Stimulated activated CD4-positive, alpha-beta T cell treated with anti-CD3 and anti-CD28 coated beads, Interleukin-4, amount 100 ng/mL, for 24 hours (primary cell): Measurements from ENCODE around the gene BNC2.

Experiments
- DNase-seq: peaks from one replicate; pipeline ENCODE4 v3.0.0-alpha.2; 2020

Gene BNC2

GRCh38 chr9:16868701-16869100 is 1.8 kb downstream of the BNC2 start:
- DNase-seq = no peak

- no peak for DNase-seq
Measured at GRCh38 chr9:16867576-16868311, 2.7 kb downstream of the BNC2 start.

GRCh38 chr9:16866587-16866986 is 3.9 kb downstream of the BNC2 start:
- no peak for DNase-seq

GRCh38 chr9:16864649-16865434 is 5.6 kb downstream of the BNC2 start:
- no peak for DNase-seq

- no peak for DNase-seq
Measured at GRCh38 chr9:16848179-16848578, 22.3 kb downstream of the BNC2 start.

DNA sequence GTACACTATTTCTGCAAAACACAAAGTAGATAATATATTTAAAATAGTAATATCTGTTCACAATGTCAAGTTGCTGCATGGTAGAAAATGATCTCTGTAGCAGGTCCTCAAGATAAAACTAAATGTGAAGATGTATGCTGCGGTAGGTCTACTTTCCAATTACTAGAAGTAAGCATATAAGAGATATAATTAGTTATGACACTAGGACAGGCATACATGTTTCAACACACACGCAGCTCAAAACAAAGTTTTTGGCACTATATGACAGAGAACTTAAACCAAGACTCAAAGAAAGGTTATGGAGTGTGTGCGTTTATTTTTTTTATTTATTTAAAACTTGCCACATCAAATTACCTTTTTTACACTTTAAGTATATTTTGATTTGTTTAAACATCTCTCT is 23.5 kb downstream of the BNC2 start:
- no peak for DNase-seq

DNA sequence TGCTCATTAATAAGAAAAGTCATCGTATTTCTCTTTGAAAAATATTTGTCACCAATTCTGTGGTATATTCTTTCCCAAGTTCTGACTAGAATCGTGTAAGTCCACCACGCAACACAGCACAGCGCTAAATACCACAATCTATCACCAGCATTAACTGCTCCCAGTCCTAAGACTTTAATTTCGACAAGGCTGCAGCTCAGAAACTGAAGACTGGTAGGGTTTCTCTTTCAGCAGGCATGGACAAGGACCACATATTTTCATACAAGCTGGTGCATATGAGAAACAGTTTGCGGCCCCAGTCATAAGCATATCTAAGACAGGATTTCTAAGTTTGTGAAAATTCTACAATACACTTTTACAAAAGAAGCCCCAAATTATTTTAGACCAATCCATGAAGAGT is 24.1 kb downstream of the BNC2 start:
- DNase-seq = no peak

DNA sequence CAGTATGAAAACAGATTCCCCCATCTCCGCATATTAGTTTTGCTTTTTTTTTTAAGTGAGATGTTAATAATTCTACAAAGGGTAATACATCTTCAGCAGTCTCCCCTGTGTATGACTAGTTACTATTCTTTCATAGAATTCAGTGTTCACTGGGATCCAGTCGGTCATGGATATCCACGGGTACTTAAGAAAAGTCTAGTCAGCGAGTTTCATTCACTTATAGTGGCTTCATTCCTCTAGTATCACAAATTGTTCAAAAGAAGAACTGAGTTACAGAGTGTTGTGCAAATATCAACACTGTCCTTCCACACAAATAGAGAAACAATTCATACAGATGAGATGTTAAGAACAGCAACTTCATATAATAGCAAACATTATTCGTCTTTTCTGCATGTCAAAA is 35.7 kb downstream of the BNC2 start:
- no peak for DNase-seq

DNA sequence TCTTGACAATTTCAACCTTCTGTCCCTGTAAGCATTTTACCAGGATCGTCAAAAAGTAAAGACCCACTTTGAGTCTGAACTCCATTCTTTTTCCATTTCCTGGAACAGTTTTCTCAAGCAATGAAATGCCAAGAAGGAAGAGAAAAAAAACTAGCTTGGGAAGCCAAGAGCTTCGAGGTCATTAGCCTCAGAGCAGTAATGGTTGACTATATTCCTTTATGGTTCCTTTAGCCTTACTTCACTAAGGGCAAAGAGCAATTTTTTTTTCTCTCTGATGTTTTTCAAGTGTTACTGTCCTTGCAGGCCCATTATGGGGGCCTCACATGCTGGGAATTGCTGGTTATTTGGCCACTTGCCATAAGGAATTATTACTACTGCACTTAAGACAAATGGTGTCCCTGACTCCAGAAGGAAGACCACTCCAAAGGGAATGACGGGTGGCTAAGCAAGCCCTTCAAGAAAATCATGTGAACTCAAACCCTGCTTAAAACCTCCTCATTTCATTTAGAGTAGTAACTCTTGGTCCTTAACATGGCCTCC is 37.1 kb downstream of the BNC2 start:
- no peak for DNase-seq

- DNase-seq = no peak
Measured at GRCh38 chr9:16832101-16832500, 38.4 kb downstream of the BNC2 start.

DNA sequence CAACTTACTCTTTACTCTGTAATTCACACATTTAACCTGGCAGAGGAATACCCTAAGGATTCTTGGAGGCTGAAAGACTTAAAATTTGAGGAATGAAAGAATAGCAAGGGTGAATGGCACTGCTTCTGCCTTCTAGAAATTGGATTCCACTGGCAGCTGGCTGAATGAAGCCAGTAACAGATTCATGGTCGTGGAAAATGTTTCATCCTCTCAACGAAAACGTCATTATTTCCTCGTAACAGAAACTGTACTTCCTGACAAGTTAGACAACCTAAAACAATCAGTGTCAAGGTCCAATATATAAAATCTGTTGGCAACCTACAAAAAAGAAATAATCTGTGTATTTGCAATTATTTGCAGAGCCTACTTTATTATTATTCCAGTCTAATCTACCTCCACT is 39.7 kb downstream of the BNC2 start:
- no peak for DNase-seq

GRCh38 chr9:16828340-16829281 is 41.9 kb downstream of the BNC2 start:
- DNase-seq = no peak

DNA sequence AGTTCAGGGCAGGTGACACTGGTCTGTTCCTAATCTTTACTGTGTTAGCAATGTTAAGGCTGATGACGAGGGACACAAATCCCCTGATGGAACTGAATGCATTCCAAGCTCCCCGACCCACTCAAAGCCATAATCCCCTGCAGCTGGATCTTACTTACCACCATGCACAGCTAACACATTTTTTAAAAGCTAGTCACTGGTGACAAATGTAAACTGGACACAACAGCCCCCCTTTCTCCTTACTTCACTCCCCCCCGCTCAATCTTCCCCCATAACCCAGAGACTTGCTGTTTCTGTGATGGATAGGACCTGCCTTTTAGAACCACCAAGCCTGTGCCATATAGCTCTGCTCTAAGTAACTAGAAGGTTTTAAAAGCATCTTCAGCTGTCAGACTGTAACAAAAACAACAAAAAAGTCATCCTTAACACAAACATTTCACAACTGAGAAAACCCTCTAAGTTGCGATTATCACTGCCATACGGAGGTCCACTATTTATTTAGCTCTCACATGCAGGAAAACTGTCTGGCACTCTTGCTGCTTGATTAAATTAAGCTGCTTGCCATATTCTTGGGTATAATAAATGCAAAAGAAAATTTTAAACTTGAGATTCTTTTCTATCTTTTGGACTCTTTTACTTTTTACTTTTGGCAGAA is 44.4 kb downstream of the BNC2 start:
- no peak for DNase-seq

GRCh38 chr9:16825331-16825725 is 45.1 kb downstream of the BNC2 start:
- no peak for DNase-seq

DNA sequence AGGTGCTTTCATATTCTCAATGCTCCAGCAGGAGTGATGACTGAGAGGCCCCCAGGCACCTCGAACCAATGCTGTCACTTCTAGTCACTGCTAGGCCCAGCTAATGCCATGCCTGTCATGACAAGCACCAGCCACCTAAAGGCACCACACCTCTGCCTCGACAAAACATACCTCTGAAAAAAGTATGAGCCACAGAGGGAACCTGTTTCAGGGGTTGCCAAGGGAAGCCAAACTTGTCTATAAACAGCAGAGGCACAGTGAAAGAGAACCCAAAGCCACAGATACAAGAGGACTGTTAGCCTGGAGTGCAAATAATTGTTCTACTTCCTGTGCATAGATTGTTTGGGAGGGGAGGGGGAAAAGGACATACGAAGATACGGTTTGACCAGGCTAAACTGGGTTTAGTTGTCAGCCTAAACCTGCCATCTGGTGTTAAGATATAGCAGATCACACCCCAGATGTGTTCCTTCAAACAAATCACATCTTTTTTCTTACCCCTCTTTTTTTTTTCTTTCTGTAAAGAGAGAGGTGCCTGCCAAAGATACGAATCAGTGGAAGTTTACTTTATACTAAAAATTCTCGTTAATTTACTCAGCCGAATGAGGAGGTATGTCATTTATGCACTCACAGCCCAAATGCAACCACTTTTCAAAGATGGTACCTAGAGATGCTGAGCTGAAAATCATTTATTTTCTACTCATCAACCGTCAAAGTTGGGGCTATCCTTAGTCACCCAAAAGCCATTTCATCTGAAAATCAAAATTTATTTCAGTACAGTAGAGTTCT is 45.7 kb downstream of the BNC2 start:
- no peak for DNase-seq

DNA sequence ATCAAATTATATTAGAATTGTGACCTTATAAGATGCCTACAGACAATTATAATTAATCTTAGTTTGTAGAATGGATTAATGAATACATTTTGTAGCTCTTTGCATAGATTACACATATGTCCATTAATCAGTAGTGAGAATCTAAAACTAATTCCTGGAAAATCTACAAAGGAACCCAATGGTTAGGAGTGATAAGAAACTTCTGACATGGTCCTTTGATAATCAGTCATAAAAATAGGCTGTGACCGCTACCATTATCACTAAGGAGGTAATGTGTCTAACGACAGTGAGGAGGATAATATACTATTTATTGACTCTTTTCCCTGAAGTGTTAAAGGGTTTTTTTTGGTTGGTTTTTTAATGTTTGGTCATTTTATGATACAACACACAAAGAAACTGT is 46.6 kb downstream of the BNC2 start:
- DNase-seq = no peak

DNA sequence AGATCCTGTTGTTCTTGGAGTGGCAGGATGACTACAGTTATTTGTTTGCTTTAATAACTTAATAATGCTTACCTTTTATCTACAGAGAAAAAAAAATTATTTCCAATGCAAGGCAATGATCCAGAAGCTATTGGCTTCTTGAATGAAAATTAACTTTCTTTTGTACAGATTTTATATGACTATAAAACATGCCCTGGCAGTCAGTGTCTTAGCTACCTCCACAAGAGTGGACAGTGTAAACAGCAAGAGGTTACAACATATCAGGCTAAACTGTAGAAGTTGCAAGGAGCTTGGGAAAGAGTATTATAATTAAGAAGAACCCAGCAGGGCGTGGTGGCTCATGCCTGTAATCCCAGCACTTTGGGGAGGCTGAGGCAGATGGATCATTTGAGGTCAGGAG is 49.1 kb downstream of the BNC2 start:
- no peak for DNase-seq

GRCh38 chr9:16817514-16817913 is 53.0 kb downstream of the BNC2 start:
- DNase-seq = no peak

GRCh38 chr9:16817002-16817401 is 53.5 kb downstream of the BNC2 start:
- DNase-seq = no peak

- no peak for DNase-seq
Measured at GRCh38 chr9:16816011-16816410, 54.5 kb downstream of the BNC2 start.

DNA sequence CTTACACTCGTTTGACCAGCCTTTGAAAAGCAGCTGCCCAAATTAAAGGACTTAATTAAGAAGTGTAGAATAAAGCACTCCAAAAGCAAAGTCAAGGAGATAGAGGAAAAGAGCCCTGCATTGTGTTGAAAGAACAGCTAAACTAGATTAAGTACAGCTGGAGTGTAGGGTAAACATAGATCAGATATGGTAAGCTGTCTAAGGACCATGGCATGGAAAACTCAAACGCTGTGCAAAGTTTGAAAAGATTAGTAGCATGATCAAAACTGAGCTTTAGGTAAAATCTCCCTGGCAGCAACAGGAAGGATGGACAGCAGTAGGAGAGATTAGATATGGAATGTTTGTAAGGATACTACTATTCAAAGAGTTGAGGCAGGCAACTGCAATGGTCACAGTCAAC is 55.4 kb downstream of the BNC2 start:
- no peak for DNase-seq

- no peak for DNase-seq
Measured at GRCh38 chr9:16813838-16814237, 56.6 kb downstream of the BNC2 start.
